Astrocyte (in vitro differentiated cells and primary cell): ENCODE data around the gene COPB2.

Experiments used
- CTCF ChIP-seq: IDR thresholded peaks from 2 replicates; pipeline ENCODE4 v1.5.1; 2011; ENCODE audit warnings: low read depth, mild to moderate bottlenecking, inconsistent platforms, low read length, moderate library complexity; ENCODE audit not compliant: insufficient read depth
- EZH2 ChIP-seq: IDR thresholded peaks from 2 replicates; pipeline ENCODE4 v1.6.1; 2012; ENCODE audit warnings: mild to moderate bottlenecking, low read length, inconsistent platforms; ENCODE audit not compliant: insufficient read depth

GRCh38 chr3:139421460-139421859 is 32.0 kb upstream of the COPB2 start:
- TF ChIP-seq CTCF (no peak), EZH2 (no peak)
